SK-N-SH (cell line): ENCODE data around the gene TSPAN4. TPM values are rescaled to one million over a fixed set of nuclear protein-coding genes. Genes with fewer than 3 reads are reported as not detected.

Source experiments
- CTCF ChIA-PET: fragments of 300-600, 350-600 bp; formaldehyde crosslinking; extraction: SDS; loops from one replicate; lab custom pipeline; 2021; lab: Yijun Ruan, JAX
- POLR2A ChIA-PET: fragments of 350-600 bp; sonication (Branson Sonifier 250); formaldehyde crosslinking; extraction: SDS; loops from one replicate; lab custom pipeline; 2020; ENCODE audit warnings: antibody characterized with exemption, inconsistent platforms; lab: Yijun Ruan, JAX
- DNase-seq: peaks from one replicate; pipeline ENCODE4 v3.0.0; 2012
- H2AFZ ChIP-seq: fragments of 200-600 bp; sonication (generic); 2 replicates; pipeline ENCODE4 v1.8.1; 2016; ENCODE audit warnings: antibody characterized with exemption, mild to moderate bottlenecking, low read depth
- H3F3A ChIP-seq: fragments of 200-600 bp; sonication (generic); replicated peaks from 2 replicates; pipeline ENCODE3; 2016; ENCODE audit warnings: antibody characterized with exemption, mild to moderate bottlenecking; ENCODE audit not compliant: insufficient read depth
- H3K27ac ChIP-seq, 2 experiments: fragments of 200-500 bp in 1 of 2; fragments of 200-600 bp in 1 of 2; sonication (Bioruptor generic) in 1 of 2; sonication (generic), shearing (Covaris generic) in 1 of 2; 2 replicates each; pipeline versions ENCODE4 v1.5.1 to v1.6.1; 2014 to 2016; ENCODE audit warnings: low read depth in 2 of 2, inconsistent platforms in 1 of 2, low read length in 1 of 2, mild to moderate bottlenecking in 1 of 2, mixed read lengths in 1 of 2
- H3K27me3 ChIP-seq: fragments of 200-600 bp; sonication (generic), shearing (Covaris generic); 2 replicates; pipeline ENCODE4 v1.6.1; 2016; ENCODE audit warnings: mixed run types; ENCODE audit not compliant: insufficient read depth
- H3K36me3 ChIP-seq, 2 experiments: fragments of 200-500 bp in 1 of 2; fragments of 200-600 bp in 1 of 2; sonication (Bioruptor generic) in 1 of 2; sonication (generic) in 1 of 2; replicated peaks in 1 of 2; 2 replicates each; pipeline versions ENCODE3 to v1.5.1; 2014 to 2016; ENCODE audit warnings: low read length in 1 of 2, mild to moderate bottlenecking in 1 of 2; ENCODE audit not compliant: insufficient read depth in 2 of 2, control insufficient read depth in 1 of 2
- H3K4me1 ChIP-seq, 2 experiments: fragments of 200-500 bp in 1 of 2; fragments of 200-600 bp in 1 of 2; sonication (Bioruptor generic) in 1 of 2; sonication (generic), shearing (Covaris generic) in 1 of 2; 2 replicates each; pipeline versions ENCODE4 v1.5.1 to v1.6.1; 2014 to 2016; ENCODE audit warnings: low read depth in 1 of 2, low read length in 1 of 2, mixed run types in 1 of 2; ENCODE audit not compliant: insufficient read depth in 2 of 2, control insufficient read depth in 1 of 2
- H3K4me2 ChIP-seq: fragments of 200-600 bp; sonication (generic), shearing (Covaris generic); 2 replicates; pipeline ENCODE4 v1.6.1; 2017; ENCODE audit warnings: mixed run types
- H3K4me3 ChIP-seq, 2 experiments: fragments of 200-500 bp in 1 of 2; fragments of 200-600 bp in 1 of 2; sonication (Bioruptor generic) in 1 of 2; sonication (generic), shearing (Covaris generic) in 1 of 2; 2 replicates each; pipeline versions ENCODE4 v1.5.1 to v1.8.1; 2014 to 2016; ENCODE audit warnings: low read depth in 2 of 2, inconsistent platforms in 1 of 2, low read length in 1 of 2, mild to moderate bottlenecking in 1 of 2, mixed read lengths in 1 of 2, moderate library complexity in 1 of 2
- H3K79me2 ChIP-seq: fragments of 200-600 bp; sonication (generic); 2 replicates; pipeline ENCODE4 v1.8.1; 2017; ENCODE audit warnings: mild to moderate bottlenecking; ENCODE audit not compliant: insufficient read depth
- H3K9ac ChIP-seq: fragments of 200-600 bp; sonication (generic); 2 replicates; pipeline ENCODE4 v1.6.1; 2017; ENCODE audit warnings: mixed run types
- H3K9me2 ChIP-seq: fragments of 200-600 bp; sonication (generic); 2 replicates; pipeline ENCODE4 v1.6.1; 2017; ENCODE audit warnings: mixed run types
- H3K9me3 ChIP-seq: fragments of 200-600 bp; sonication (generic); 2 replicates; pipeline ENCODE4 v1.6.1; 2017; ENCODE audit warnings: mixed run types, mild to moderate bottlenecking, moderate library complexity
- H4K20me1 ChIP-seq: fragments of 200-600 bp; sonication (generic); 2 replicates; pipeline ENCODE4 v1.6.1; 2017; ENCODE audit warnings: mild to moderate bottlenecking, mixed run types; ENCODE audit not compliant: insufficient read depth
- CHD2 ChIP-seq: fragments of 150-350 bp; IDR thresholded peaks from 2 replicates; pipeline ENCODE4 v1.6.1; 2018; ENCODE audit warnings: low read length; ENCODE audit not compliant: partially characterized antibody
- EP300 ChIP-seq, 2 experiments: IDR thresholded peaks; 2 replicates each; pipeline versions ENCODE4 v1.4.0 to v1.6.1; 2012; ENCODE audit warnings: borderline replicate concordance in 1 of 2, low read depth in 1 of 2, low read length in 1 of 2
- EZH2phosphoT487 ChIP-seq: fragments of 200-600 bp; sonication (generic); IDR thresholded peaks from 2 replicates; pipeline ENCODE4 v1.6.1; 2017; ENCODE audit warnings: low read depth, mixed run types, mild to moderate bottlenecking, antibody characterized with exemption, moderate library complexity, borderline replicate concordance
- FOXJ3 ChIP-seq: sonication (generic); formaldehyde crosslinking; IDR thresholded peaks from 2 replicates; pipeline ENCODE4 v1.5.1; 2020; ENCODE audit warnings: mild to moderate bottlenecking, missing genetic modification reagents
- FOXM1 ChIP-seq: IDR thresholded peaks from 2 replicates; pipeline ENCODE4 v1.4.0; 2012; ENCODE audit warnings: low read depth, mild to moderate bottlenecking
- GABPA ChIP-seq: IDR thresholded peaks from 2 replicates; pipeline ENCODE4 v1.4.0; 2012; ENCODE audit warnings: low read depth, mild to moderate bottlenecking
- GATA2 ChIP-seq: sonication (generic); formaldehyde crosslinking; IDR thresholded peaks from 2 replicates; pipeline ENCODE4 v1.5.0; 2020; ENCODE audit warnings: mild to moderate bottlenecking, missing genetic modification reagents
- MEF2A ChIP-seq: IDR thresholded peaks from 2 replicates; pipeline ENCODE4 v1.4.0; 2012; ENCODE audit warnings: low read depth, borderline replicate concordance
- MXI1 ChIP-seq: IDR thresholded peaks from 2 replicates; pipeline ENCODE4 v1.6.1; 2012; ENCODE audit warnings: mild to moderate bottlenecking, low read depth, low read length, improper control_type of control experiment
- NRF1 ChIP-seq: IDR thresholded peaks from 2 replicates; pipeline ENCODE4 v1.6.1; 2012; ENCODE audit warnings: low read depth, mild to moderate bottlenecking, low read length
- POLR2AphosphoS5 ChIP-seq: IDR thresholded peaks from 2 replicates; pipeline ENCODE4 v1.6.1; 2012; ENCODE audit warnings: low read depth, low read length
- RCOR1 ChIP-seq: fragments of 150-350 bp; IDR thresholded peaks from 2 replicates; pipeline ENCODE4 v1.6.1; 2017; ENCODE audit warnings: antibody characterized with exemption, low read length
- TAF1 ChIP-seq: IDR thresholded peaks from 2 replicates; pipeline ENCODE4 v1.6.1; 2012; ENCODE audit warnings: low read depth, mild to moderate bottlenecking, low read length, moderate library complexity, borderline replicate concordance
- TEAD4 ChIP-seq: IDR thresholded peaks from 2 replicates; pipeline ENCODE4 v1.4.0; 2012; ENCODE audit warnings: mild to moderate bottlenecking, borderline replicate concordance; ENCODE audit not compliant: insufficient read depth
- YY1 ChIP-seq: IDR thresholded peaks from 2 replicates; pipeline ENCODE4 v1.4.0; 2012; ENCODE audit warnings: low read depth, mild to moderate bottlenecking
- WGBS: methylation state at CpG from one replicate; pipeline ENCODE4 v1.1.6; 2017; ENCODE audit warnings: low lambda C conversion rate; 5-methylcytosine and 5-hydroxymethylcytosine counted together
- polyA plus RNA-seq, 3 experiments: library from polyadenylated mRNA; depleted of rRNA; stranded (reverse); fragments of >200 nt; gene quantifications; 2 replicates each; pipeline ENCODE4 v1.2.3, GENCODE V29; 2012
- TF ChIP-seq, protein P1 (sequence below): IDR thresholded peaks from 2 replicates; pipeline ENCODE4 v1.4.0; 2012; ENCODE audit warnings: low read depth
- TF ChIP-seq, protein P2 (sequence below): IDR thresholded peaks from 2 replicates; pipeline ENCODE4 v1.4.0; 2012; ENCODE audit warnings: low read depth, borderline replicate concordance
- TF ChIP-seq, protein P3 (sequence below): fragments of 150-350 bp; IDR thresholded peaks from 2 replicates; pipeline ENCODE4 v1.6.1; 2016; ENCODE audit warnings: mild to moderate bottlenecking, low read depth, low read length
- TF ChIP-seq, protein P4 (sequence below): IDR thresholded peaks from 2 replicates; pipeline ENCODE4 v1.4.0; 2012; ENCODE audit warnings: low read depth, borderline replicate concordance
- TF ChIP-seq, protein P5 (sequence below): IDR thresholded peaks from 2 replicates; pipeline ENCODE4 v1.6.1; 2012; ENCODE audit warnings: mild to moderate bottlenecking, low read depth, low read length, moderate library complexity

Gene TSPAN4
- polyA plus RNA-seq, 1 of the 3 experiments (the other 2 are of a cell fraction) = 226 TPM

DNA sequence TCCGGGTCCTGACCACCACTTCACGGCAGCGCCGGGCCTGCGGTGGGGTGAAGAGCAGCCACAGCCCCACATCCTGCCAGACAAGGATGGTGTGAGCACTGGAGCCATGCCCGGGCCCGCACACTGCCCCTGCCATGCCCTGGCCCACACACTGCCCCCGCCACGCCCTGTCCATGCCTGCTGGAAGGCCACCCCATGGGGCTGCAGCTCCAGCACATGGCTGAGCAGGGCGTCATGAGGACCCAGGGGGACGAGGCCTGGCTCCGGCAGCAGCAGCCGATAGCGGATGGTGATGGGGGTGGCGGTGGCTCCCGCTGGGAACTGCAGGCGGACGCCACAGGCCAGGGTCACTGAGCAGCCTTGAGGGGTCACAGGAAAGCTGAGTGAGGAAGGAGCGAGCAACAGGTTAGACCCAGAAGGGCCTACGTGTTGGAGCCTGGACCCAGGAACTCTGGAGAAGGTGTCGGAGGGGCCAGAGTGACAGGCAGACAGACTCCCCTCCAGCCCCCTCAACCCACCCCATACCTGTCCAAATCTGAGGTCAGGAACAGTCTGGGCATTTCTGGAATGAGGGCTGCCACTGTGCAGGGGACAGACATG, 40.5 kb upstream of the TSPAN4 start:
- Histone ChIP-seq H3K4me1 (peaks cover 6 to 18% of the 10 kb centered on the region in 2 experiments; a peak in 2 of 4 replicates), H3K9me3 (no peaks in the 10 kb centered on the region), H3K9ac (no peak overlapping the region), H3K79me2 (peaks cover 32% of the 10 kb centered on the region; the same call in 1 of the 2 replicates), H3K4me3 (no peak overlapping the region), H3K9me2 (no peaks in the 10 kb centered on the region), H3F3A (peaks cover 14% of the 10 kb centered on the region), H2AFZ (no peak overlapping the region), H3K36me3 (peaks cover 0 to 38% of the 10 kb centered on the region in 2 experiments), H3K27me3 (no peaks in the 10 kb centered on the region), H3K27ac (no peak overlapping the region), H4K20me1 (no peaks in the 10 kb centered on the region), H3K4me2 (no peak overlapping the region)
- TF ChIP-seq, protein P1, sequence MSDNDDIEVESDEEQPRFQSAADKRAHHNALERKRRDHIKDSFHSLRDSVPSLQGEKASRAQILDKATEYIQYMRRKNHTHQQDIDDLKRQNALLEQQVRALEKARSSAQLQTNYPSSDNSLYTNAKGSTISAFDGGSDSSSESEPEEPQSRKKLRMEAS = no peak
- TF ChIP-seq FOXM1 (no peak), NRF1 (no peak), YY1 (no peak), EZH2phosphoT487 (no peak), TAF1 (no peak), CHD2 (no peak), FOXJ3 (no peak), POLR2AphosphoS5 (no peak), EP300 (IDR thresholded peaks at IDR 0.05; ENCODE audit: borderline replicate concordance in 1 of 2, low read depth in 1 of 2, low read length in 1 of 2) (no peak), GABPA (no peak), MXI1 (no peak), MEF2A (no peak), TEAD4 (no peak), RCOR1 (no peak), GATA2 (CRISPR knock-in tag) (no peak)
- TF ChIP-seq, protein P2, sequence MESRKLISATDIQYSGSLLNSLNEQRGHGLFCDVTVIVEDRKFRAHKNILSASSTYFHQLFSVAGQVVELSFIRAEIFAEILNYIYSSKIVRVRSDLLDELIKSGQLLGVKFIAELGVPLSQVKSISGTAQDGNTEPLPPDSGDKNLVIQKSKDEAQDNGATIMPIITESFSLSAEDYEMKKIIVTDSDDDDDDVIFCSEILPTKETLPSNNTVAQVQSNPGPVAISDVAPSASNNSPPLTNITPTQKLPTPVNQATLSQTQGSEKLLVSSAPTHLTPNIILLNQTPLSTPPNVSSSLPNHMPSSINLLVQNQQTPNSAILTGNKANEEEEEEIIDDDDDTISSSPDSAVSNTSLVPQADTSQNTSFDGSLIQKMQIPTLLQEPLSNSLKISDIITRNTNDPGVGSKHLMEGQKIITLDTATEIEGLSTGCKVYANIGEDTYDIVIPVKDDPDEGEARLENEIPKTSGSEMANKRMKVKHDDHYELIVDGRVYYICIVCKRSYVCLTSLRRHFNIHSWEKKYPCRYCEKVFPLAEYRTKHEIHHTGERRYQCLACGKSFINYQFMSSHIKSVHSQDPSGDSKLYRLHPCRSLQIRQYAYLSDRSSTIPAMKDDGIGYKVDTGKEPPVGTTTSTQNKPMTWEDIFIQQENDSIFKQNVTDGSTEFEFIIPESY = no peak
- TF ChIP-seq, protein P3, sequence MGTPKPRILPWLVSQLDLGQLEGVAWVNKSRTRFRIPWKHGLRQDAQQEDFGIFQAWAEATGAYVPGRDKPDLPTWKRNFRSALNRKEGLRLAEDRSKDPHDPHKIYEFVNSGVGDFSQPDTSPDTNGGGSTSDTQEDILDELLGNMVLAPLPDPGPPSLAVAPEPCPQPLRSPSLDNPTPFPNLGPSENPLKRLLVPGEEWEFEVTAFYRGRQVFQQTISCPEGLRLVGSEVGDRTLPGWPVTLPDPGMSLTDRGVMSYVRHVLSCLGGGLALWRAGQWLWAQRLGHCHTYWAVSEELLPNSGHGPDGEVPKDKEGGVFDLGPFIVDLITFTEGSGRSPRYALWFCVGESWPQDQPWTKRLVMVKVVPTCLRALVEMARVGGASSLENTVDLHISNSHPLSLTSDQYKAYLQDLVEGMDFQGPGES = no peak
- TF ChIP-seq, protein P4, sequence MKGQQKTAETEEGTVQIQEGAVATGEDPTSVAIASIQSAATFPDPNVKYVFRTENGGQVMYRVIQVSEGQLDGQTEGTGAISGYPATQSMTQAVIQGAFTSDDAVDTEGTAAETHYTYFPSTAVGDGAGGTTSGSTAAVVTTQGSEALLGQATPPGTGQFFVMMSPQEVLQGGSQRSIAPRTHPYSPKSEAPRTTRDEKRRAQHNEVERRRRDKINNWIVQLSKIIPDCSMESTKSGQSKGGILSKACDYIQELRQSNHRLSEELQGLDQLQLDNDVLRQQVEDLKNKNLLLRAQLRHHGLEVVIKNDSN = no peak
- TF ChIP-seq, protein P5, sequence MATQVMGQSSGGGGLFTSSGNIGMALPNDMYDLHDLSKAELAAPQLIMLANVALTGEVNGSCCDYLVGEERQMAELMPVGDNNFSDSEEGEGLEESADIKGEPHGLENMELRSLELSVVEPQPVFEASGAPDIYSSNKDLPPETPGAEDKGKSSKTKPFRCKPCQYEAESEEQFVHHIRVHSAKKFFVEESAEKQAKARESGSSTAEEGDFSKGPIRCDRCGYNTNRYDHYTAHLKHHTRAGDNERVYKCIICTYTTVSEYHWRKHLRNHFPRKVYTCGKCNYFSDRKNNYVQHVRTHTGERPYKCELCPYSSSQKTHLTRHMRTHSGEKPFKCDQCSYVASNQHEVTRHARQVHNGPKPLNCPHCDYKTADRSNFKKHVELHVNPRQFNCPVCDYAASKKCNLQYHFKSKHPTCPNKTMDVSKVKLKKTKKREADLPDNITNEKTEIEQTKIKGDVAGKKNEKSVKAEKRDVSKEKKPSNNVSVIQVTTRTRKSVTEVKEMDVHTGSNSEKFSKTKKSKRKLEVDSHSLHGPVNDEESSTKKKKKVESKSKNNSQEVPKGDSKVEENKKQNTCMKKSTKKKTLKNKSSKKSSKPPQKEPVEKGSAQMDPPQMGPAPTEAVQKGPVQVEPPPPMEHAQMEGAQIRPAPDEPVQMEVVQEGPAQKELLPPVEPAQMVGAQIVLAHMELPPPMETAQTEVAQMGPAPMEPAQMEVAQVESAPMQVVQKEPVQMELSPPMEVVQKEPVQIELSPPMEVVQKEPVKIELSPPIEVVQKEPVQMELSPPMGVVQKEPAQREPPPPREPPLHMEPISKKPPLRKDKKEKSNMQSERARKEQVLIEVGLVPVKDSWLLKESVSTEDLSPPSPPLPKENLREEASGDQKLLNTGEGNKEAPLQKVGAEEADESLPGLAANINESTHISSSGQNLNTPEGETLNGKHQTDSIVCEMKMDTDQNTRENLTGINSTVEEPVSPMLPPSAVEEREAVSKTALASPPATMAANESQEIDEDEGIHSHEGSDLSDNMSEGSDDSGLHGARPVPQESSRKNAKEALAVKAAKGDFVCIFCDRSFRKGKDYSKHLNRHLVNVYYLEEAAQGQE = no peak
- ChIA-PET CTCF (interaction anchor here (2.9 kb wide), 1 partner anchor 19 kb away, joined by 13 read pairs; no protein-coding TSS in a partner anchor), POLR2A (no interaction called here)
- no peak for DNase-seq
- WGBS = 97% methylated on average over 12 of the region's 21 CpGs
